HG02610 (cell line): ENCODE data around the gene LRP1.

Source experiments
- ATAC-seq: cut with Tn5 transposase; IDR thresholded peaks from one replicate; pipeline ENCODE4 v1.9.1; 2021; ENCODE audit warnings: mild to moderate bottlenecking, moderate library complexity; ENCODE audit not compliant: unreplicated experiment

Gene LRP1

DNA sequence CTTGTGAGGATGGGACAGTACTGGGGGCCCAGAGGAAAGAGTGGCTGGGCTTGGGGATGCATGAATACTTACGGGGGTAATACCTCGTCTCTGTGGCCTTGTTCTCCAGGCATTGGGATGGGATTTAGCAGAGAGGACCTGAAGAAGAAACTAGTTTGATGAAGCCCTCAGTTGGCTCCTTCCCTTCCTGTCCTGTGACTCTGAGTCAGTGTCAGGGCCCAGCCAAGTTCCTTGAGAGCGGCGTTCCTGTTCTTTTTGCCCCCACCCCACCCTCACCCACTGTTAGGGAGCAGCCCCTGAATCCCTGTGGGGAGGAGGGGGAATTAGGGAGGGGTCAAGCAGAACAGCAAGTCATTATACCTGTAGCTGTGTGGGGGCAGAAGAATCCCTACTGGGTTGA, 24.4 kb downstream of the LRP1 start:
- ATAC-seq: no peak

DNA sequence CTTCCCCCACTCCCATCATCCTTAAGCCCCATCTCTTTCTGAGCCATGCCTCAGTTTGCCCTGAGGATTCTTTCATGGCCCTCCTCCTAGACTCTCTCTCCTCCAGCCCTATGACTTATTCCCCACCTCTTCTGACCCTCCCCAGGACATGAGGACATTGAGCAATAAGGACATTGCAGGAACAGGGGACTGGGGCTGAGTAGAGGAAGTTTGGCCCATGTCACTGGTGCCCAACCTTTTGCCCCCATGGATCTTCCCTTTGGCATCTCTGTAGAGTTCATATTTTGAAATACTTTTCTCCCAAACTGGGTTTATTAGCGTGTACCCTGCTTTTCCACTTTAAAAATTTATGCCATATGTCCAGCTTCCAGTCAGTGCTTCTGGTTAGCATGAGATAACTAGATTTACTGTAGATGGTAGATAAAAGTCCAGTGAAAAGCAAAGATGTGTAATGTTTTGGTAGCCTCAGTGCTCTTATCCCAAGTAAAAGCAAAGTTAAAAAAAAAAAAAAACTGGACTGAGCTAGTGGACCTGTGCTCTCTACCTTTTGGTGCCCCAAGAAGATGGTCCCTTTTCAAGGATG, 25.2 kb downstream of the LRP1 start:
- no peak for ATAC-seq

DNA sequence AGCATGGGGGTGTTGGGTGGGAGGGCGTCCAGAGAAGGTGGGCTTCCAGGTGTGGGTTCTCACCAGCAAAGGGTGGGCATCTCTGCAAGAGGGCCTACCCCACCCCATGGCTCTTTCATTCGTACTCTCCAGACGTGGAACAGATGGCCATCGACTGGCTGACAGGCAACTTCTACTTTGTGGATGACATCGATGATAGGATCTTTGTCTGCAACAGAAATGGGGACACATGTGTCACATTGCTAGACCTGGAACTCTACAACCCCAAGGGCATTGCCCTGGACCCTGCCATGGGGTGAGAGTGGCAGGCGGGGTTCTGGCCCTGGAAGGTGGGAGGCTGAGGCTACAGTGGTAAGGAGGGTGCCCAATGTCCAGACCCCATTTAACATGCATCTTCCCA, 25.8 kb downstream of the LRP1 start:
- ATAC-seq: no peak

DNA sequence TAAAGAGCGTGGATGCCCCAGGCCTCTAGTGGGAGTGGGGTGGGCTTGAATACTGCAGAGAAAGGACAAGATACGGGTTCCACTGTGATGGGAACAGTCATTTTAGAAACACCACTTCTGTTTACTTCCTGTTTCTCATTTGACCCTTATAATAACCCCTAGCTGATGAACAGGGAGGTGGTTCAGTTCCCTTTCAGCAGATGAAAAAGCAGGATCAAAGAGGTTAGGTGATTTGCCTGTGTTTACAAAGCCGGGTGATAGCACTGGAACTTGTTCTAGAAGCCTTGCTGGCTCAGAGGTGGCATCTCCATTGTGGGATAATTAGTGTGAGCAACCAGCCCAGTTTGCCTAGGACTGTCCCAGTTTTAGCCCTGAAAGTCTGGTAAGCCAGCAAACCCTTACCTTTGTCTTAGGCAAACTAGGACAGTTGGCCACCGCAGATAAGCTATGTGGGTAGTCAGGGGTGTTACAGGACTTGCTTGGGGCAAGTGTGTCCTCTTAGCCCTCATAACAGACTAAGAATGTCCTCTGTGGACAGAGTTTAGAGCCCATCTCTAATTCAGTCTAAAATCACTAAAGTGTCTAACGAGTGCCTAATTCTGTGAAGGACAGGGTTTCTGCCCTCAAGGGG, 26.6 kb downstream of the LRP1 start:
- ATAC-seq: no peak

- no peak for ATAC-seq
Measured at GRCh38 chr12:57156701-57157403, 28.6 kb downstream of the LRP1 start.

DNA sequence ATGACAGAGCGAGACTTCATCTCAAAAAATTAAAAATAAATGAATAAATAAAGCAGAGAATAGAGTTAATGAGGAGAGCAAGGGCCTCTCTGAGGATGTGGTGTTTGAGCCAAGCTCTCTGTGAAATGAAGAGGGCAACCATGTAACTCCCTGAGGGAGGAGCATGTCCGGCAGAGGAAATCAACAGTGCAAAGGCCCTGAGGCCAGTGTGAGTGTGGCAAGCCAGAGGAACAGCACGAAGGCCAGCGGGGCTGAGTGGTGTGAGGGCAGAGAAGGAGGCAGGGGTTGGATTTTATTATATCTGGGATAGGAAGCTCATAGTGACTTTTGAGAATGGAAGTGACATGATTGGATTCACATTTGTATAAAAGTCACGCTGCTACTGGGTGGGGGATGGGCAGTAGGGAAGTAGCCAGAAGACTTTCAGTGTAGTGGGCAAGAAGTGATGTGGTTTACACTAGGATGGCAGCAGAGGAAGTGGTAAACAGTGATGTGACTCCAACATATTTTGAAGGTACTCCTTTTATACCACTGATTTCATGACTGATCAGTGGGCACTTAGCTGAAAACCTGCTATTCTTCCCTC, 29.4 kb downstream of the LRP1 start:
- ATAC-seq: no peak

- no peak for ATAC-seq
Measured at GRCh38 chr12:57158186-57158585, 29.9 kb downstream of the LRP1 start.

DNA sequence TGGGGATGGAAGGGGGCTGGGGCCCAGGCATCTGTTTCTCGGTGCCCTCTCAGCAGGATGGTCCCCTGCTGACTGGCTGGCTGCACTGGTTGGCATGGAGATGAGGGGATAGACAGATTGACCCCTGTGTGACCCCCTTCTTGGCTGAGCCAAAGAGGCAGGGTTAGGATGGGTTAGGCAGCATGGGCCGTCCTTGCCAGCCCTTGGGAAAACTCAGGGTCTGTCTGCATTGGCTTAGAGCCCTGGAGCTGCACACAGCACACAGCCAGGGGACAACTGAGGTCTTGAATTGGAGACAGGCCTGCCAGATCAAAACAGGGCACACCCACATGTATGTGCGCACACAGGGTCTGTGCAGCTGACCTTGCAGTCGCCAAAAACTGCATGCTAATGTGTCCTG, 30.4 kb downstream of the LRP1 start:
- ATAC-seq: no peak

GRCh38 chr12:57159311-57159710, 31.0 kb downstream of the LRP1 start:
- no peak for ATAC-seq

- no peak for ATAC-seq
Measured at GRCh38 chr12:57160040-57160439, 31.8 kb downstream of the LRP1 start.

GRCh38 chr12:57160741-57161140, 32.5 kb downstream of the LRP1 start:
- no peak for ATAC-seq

DNA sequence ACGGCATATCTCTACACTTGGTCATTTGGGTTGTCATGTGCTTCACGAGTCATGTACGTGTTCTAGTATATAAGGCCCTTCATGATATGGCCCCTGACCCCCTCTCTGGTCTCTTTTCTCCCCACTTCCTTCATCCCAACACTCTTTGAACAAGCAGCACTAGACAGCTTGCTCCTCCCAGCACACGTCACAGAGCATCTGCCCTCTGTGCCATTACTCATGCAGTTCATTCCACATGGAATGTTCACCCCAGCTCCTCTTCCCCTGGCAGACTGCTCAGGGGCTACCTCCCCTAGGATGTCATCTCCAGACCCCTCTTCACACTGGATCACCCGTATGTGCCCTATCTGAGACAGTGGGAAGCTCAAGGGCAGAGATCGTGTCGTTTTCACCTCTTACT, 33.2 kb downstream of the LRP1 start:
- no peak for ATAC-seq

DNA sequence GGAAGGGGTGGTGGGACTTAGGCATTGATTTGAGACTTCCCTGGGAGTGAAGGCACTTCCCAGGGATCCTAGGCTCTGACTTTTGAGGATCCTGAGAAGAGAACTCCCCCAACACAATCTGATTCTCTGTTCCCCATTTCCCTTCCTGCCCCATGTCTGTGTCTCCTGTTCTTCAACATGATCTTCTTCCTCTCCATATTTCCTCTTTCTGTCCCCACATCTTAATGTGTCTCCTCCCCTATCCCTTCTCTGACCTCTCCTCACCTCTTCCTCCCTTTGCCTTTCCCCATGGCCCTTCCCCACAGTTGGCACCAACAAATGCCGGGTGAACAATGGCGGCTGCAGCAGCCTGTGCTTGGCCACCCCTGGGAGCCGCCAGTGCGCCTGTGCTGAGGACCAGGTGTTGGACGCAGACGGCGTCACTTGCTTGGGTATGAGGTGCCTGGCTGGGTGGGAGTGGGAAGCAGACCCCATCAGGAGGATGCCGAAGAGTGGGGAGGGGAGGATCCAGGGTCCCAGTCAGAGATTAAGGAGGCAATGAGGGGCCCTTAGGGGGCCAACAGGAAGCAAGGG, 34.4 kb downstream of the LRP1 start:
- ATAC-seq: no peak

DNA sequence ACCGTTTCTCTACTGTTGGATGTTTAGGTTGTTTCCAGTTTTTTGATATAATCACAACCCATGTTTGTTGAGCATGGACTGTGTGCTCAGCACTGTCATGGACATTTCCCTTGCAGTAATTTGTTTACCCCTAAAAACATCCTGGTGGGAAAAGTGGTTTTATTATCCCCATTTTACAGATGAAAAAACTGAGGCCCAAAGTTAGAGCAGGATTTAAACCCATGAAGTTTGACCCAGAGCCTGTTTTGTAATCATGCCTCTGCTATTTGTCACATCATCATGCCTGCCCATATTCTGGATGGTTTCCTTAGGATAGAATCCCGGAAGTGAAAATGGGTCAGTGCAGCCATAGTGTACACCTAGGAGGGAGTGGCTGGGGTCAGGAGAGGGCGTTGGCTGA, 36.2 kb downstream of the LRP1 start:
- no peak for ATAC-seq

- ATAC-seq: no peak
Measured at GRCh38 chr12:57164966-57165625, 36.8 kb downstream of the LRP1 start.

DNA sequence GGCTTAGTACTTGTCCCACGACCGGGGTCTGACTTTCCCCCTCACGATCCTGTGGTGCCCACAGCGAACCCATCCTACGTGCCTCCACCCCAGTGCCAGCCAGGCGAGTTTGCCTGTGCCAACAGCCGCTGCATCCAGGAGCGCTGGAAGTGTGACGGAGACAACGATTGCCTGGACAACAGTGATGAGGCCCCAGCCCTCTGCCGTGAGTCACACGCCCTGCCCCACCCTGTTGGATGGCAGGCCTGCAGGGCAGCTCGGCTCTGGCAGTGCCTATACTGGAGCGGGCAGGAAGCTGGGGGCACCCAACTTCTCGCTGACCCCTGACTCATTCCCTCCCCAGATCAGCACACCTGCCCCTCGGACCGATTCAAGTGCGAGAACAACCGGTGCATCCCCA, 37.5 kb downstream of the LRP1 start:
- no peak for ATAC-seq

- peak; percentile 60 for ATAC-seq
Measured at GRCh38 chr12:57166971-57167371, 38.7 kb downstream of the LRP1 start.

DNA sequence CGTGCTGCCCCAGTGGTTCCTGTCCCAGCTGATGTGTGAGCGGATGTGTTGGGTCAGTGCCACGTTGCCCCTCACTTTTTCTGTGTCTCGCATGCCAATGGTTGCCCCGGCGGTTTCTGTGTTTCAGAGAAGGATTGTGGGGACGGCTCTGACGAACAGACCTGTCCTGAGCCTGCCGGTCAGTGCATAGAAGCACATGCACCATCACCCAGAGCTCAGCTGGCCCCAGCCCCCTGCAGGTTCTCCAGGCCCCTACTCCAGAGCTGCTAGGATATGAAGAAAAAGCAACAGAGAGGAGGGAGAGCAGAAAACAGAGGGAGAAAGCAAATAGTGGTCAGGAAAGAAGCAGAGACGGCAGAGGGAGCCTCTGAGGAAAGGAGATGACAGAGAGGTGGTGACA, 39.8 kb downstream of the LRP1 start:
- no peak for ATAC-seq

- ATAC-seq: no peak
Measured at GRCh38 chr12:57169046-57169795, 40.9 kb downstream of the LRP1 start.

GRCh38 chr12:57169969-57170368, 41.7 kb downstream of the LRP1 start:
- no peak for ATAC-seq

DNA sequence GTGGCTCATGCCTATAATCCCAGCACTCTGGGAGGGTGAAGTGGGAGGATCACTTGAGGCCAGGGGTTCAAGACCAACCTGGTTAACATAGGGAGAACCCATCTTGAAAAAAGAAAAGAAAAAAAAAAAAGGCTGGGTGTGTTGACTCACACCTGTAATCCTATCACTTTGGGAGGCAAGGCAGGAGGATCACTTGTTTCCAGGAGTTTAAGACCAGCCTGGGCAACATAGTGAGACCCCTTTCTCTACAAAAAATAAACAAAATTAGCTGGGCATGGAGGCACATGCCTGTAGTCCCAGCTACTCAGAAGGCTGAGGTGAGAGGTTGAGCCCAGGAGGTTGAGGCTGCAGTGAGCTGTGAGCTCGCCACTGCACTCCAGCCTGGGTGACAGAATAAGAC, 42.1 kb downstream of the LRP1 start:
- no peak for ATAC-seq
